PFSK-1 (cell line): ENCODE results near the gene IGFL4.

Experiments
- FOXP2 ChIP-seq: optimal IDR thresholded peaks from 2 replicates; pipeline ENCODE3; 2011; ENCODE audit warnings: borderline replicate concordance, control low read depth, inconsistent platforms; ENCODE audit not compliant: insufficient read depth; ENCODE audit errors: extremely low read length, extremely low read depth
- POLR2AphosphoS5 ChIP-seq: IDR thresholded peaks from 2 replicates; pipeline ENCODE4 v1.6.1; 2012; ENCODE audit warnings: low read depth, mild to moderate bottlenecking, control low read depth, low read length, moderate library complexity
- TAF1 ChIP-seq: IDR thresholded peaks from 2 replicates; pipeline ENCODE4 v1.6.1; 2012; ENCODE audit warnings: low read length, control low read depth, borderline replicate concordance; ENCODE audit not compliant: insufficient read depth
- TF ChIP-seq, protein P1 (sequence below), 2 experiments: IDR thresholded peaks; 2 replicates each; pipeline versions ENCODE4 v1.6.1 to v1.8.0; 2011 to 2012; ENCODE audit warnings: low read depth in 2 of 2, low read length in 2 of 2, control low read depth in 1 of 2, inconsistent platforms in 1 of 2, mild to moderate bottlenecking in 1 of 2, moderate library complexity in 1 of 2; ENCODE audit not compliant: insufficient read depth in 1 of 2

DNA sequence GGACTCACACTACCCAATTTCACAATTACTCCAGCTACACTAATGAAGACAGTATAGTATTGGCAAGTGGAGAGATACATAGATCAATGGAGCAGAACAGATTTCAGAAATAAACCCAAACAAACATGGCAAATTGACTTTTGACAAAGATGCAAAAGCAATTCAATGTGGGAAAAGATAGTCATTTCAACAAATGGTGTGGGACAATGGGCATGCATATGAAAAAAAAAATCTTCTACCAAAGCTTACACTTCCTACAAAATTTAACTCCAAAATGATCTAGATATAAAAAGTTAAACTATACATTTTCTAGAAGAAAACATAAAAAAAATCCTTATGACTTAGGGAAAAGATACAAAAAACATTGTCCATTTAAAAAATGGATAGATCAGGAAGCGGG, 2.7 kb upstream of the IGFL4 start:
- no peak for TF ChIP-seq TAF1
- TF ChIP-seq, protein P1, sequence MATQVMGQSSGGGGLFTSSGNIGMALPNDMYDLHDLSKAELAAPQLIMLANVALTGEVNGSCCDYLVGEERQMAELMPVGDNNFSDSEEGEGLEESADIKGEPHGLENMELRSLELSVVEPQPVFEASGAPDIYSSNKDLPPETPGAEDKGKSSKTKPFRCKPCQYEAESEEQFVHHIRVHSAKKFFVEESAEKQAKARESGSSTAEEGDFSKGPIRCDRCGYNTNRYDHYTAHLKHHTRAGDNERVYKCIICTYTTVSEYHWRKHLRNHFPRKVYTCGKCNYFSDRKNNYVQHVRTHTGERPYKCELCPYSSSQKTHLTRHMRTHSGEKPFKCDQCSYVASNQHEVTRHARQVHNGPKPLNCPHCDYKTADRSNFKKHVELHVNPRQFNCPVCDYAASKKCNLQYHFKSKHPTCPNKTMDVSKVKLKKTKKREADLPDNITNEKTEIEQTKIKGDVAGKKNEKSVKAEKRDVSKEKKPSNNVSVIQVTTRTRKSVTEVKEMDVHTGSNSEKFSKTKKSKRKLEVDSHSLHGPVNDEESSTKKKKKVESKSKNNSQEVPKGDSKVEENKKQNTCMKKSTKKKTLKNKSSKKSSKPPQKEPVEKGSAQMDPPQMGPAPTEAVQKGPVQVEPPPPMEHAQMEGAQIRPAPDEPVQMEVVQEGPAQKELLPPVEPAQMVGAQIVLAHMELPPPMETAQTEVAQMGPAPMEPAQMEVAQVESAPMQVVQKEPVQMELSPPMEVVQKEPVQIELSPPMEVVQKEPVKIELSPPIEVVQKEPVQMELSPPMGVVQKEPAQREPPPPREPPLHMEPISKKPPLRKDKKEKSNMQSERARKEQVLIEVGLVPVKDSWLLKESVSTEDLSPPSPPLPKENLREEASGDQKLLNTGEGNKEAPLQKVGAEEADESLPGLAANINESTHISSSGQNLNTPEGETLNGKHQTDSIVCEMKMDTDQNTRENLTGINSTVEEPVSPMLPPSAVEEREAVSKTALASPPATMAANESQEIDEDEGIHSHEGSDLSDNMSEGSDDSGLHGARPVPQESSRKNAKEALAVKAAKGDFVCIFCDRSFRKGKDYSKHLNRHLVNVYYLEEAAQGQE (IDR thresholded peaks at IDR 0.05; ENCODE audit: insufficient read depth in 1 of 2, low read depth in 2 of 2, low read length in 2 of 2): no peak
- no peak for TF ChIP-seq POLR2AphosphoS5
- no peak for TF ChIP-seq FOXP2
